ENCODE data around the gene TPX2.

DNA sequence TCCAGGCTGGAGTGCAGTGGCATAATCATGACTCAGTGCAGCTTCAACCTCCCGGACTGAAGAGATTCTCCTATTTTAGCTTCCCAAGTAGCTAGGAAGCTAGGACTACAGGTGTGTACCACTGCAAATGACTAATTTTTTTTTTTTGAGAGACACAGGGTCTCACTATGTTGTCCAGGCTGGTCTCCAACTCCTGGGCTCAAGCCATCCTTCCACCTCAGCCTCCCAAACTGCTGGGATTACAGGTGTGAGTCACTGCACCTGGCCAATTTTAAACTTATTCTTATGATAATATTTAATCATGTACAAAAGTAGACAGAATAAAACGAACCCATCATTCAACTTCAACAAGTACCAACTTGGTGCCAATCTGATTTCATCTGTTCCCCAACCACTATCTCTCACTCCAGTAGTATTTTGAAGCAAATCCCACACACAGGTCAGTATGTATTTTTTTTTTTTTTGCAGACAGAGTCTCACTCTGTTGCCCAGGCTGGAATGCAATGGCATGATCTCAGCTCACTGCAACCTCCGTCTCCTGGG is 48.9 kb upstream of the TPX2 start:
- TF ChIP-seq BACH1 (IDR thresholded peaks at IDR 0.05; ENCODE audit: low read length) = no peak
- TF ChIP-seq TCF12 (IDR thresholded peaks at IDR 0.05; ENCODE audit: low read depth, low read length) = no peak
- TF ChIP-seq YY1 (IDR thresholded peaks at IDR 0.05; ENCODE audit: low read depth, low read length) = no peak
- no peak for TF ChIP-seq GABPA (IDR thresholded peaks at IDR 0.05; ENCODE audit: borderline replicate concordance, insufficient read depth, low read length)
- TF ChIP-seq, protein P1, sequence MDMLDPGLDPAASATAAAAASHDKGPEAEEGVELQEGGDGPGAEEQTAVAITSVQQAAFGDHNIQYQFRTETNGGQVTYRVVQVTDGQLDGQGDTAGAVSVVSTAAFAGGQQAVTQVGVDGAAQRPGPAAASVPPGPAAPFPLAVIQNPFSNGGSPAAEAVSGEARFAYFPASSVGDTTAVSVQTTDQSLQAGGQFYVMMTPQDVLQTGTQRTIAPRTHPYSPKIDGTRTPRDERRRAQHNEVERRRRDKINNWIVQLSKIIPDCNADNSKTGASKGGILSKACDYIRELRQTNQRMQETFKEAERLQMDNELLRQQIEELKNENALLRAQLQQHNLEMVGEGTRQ (IDR thresholded peaks at IDR 0.05; ENCODE audit: low read length) = no peak
- no peak for TF ChIP-seq EP300 (IDR thresholded peaks at IDR 0.05; ENCODE audit: borderline replicate concordance in 1 of 2, low read depth in 2 of 2, low read length in 2 of 2)
- TF ChIP-seq CREB1 (IDR thresholded peaks at IDR 0.05) = no peak
- TF ChIP-seq POLR2A (IDR thresholded peaks at IDR 0.05; ENCODE audit: control extremely low read depth in 1 of 2, low read depth in 2 of 2, low read length in 2 of 2) = no peak
- TF ChIP-seq POLR2AphosphoS5 (IDR thresholded peaks at IDR 0.05; ENCODE audit: low read depth, low read length) = no peak
- TF ChIP-seq SIN3A (conservative IDR thresholded peaks at IDR 0.05 in 1 of 2, IDR thresholded peaks at IDR 0.05 in 1 of 2; ENCODE audit: low read depth in 1 of 2, low read length in 2 of 2) = no peak
- TF ChIP-seq, protein P2, sequence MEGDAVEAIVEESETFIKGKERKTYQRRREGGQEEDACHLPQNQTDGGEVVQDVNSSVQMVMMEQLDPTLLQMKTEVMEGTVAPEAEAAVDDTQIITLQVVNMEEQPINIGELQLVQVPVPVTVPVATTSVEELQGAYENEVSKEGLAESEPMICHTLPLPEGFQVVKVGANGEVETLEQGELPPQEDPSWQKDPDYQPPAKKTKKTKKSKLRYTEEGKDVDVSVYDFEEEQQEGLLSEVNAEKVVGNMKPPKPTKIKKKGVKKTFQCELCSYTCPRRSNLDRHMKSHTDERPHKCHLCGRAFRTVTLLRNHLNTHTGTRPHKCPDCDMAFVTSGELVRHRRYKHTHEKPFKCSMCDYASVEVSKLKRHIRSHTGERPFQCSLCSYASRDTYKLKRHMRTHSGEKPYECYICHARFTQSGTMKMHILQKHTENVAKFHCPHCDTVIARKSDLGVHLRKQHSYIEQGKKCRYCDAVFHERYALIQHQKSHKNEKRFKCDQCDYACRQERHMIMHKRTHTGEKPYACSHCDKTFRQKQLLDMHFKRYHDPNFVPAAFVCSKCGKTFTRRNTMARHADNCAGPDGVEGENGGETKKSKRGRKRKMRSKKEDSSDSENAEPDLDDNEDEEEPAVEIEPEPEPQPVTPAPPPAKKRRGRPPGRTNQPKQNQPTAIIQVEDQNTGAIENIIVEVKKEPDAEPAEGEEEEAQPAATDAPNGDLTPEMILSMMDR (IDR thresholded peaks at IDR 0.05; ENCODE audit: control extremely low read depth in 1 of 3, insufficient read depth in 1 of 3, low read depth in 1 of 3, low read length in 3 of 3) = no peak
